SK-N-DZ (cell line): ENCODE data around the gene GUSB.
"Not testable (repeated sequence)": the region's sequence is repeated elsewhere in the genome, so short reads cannot be mapped to it uniquely, and the experiment has no call there.

Experiments used
- DNase-seq: peaks from one replicate; pipeline ENCODE4 v3.0.0-alpha.2; 2015; ENCODE audit warnings: low spot score

Gene GUSB

DNA sequence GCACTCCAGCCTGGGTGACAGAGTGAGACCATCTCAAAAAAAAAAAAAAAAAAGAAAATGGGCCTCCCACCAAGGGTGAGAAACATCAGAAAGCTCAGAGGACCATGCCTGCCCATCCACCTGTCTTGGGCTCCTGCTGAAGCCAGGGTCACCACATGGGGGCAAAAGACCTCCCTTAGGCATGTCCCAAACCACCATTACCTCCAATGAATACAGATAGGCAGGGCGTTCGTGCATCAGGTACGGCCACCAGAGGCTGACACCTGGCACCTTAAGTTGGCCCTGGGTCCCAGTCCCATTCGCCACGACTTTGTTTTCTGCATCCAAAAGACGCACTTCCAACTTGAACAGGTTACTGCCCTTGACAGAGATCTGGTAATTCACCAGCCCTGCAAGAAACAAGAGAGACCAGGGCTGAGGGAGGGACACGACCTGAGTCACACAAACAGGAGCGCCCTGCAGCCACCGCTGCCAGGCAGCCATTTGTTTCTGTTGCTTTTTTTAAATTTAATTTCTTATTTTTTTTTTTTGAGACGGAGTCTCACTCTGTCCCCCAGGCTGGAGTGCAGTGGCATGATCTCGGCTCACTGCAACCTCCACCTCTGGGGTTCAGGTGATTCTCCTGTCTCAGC lies 6.1 kb downstream of the GUSB start:
- DNase-seq: no peak

DNA sequence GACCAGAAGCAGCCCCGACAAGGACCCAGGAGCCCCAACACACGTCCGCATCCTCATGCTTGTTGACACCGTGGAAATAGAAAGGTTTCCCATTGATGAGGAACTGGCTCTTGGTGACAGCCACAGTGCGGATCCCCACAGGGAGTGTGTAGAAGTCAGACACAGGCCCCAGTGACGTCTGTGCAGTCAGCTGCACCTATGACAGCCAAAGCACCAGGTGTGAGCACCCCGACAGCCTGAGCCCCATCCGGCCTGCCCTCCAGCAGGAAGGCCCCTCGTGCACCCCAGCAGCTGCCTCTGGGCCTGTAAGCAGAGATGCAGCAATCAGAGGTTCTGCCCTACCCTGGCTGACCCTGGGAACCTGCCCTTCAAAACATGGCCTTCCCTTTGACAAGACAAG lies 7.1 kb downstream of the GUSB start:
- no peak for DNase-seq

DNA sequence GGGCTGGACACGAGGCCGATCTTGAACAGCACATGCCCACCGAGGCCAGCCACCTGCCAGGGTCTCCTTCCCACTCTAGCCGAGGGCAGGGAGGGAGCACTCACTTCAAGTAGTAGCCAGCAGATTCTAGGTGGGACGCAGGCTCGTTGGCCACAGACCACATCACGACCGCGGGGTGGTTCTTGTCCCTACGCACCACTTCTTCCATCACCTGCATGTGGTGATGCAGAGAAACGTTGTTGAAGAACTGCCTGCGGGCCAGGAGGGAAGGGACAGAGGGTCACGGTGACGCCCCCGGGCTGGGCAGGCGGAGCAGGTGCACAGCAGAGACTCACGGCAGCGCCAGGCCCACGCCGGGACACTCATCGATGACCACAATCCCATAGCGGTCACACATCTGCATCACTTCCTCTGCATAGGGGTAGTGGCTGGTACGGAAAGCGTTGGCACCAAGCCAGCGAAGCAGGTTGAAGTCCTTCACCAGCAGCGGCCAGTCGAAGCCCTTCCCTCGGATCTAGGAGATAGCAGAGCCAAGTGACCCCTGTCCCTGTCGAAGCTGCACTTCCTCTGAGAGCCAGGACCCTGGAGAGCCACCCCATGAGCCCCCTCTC lies 7.7 kb downstream of the GUSB start:
- DNase-seq: no peak

DNA sequence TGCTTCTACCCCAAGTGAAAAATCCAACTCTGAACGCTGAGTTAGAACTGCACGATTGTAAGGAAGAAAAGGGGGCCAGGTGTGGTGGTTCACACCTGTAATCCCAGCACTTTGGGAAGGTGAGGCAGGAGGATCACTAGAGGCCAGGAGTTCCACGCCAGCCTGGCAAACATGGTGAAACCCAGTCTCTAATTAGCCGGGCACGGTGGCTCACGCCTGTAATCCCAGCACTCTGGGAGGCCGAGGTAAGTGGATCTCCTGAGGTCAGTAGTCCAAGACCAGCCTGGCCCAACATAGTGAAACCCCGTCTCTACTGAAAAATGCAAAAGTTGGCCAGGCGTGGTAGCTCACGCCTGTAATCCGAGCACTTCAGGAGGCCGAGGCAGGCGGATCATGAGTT lies 9.0 kb downstream of the GUSB start:
- DNase-seq: no peak

DNA sequence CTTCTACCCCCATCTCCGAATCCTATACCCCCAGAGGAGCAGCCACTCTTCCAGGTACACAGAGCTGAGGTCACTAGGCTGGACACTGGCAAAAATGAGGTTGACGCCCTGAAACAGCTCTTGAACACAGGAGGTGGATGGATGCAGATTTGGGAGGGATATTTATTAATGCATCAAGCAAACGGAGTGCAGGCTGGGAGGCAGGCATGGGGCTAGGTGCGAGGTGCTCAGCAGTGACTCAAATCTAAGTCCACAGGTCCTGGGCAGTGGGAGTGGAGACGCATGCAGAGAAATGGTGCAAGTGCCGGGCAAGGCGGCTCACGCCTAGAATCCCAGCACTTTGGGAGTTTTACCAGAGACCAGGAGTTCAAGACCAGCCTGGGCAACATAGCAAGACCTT lies 11.0 kb downstream of the GUSB start:
- no peak for DNase-seq

DNA sequence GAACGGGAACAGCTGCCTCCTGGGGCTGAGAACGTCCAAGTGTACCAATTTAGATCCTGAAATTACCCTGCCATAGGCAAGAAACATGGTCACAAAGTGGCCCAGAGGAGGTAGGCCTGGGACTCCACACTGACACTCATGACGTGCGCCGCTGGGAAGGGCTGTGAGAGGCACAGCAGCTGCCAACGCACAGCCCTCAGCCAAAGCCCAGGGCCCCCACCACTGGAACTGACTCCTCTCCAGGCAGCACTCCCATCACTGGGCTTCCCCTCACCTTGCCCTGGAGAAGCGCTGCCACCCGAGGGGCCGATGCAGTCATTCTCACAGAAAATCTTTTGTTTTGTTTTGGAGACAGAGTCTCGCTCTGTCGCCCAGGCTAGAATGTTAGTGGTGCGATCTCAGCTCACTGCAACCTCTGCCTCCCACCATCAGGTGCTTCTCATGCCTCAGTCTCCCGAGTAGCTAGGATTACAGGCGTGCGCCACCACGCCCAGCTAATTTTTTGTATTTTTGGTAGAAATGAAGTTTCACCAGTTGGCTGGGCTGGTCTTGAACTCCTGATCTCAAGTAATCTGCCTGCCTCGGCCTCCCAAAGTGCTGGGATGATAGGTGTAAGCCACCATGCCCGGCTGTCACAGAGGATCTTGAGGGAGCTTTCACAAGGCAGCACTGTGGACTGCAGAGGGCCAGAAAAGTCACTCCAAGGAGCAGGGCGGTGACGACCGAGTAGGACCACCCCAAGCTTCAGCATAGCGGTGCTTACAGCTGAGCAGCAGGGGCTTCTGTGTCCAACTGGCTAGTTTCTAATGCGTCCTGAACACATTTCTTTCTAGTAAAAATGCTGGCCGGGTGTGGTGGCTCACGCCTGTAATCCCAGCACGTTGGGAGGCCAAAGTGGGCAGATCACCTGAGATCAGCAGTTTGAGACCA lies 13.5 kb downstream of the GUSB start:
- no peak for DNase-seq

DNA sequence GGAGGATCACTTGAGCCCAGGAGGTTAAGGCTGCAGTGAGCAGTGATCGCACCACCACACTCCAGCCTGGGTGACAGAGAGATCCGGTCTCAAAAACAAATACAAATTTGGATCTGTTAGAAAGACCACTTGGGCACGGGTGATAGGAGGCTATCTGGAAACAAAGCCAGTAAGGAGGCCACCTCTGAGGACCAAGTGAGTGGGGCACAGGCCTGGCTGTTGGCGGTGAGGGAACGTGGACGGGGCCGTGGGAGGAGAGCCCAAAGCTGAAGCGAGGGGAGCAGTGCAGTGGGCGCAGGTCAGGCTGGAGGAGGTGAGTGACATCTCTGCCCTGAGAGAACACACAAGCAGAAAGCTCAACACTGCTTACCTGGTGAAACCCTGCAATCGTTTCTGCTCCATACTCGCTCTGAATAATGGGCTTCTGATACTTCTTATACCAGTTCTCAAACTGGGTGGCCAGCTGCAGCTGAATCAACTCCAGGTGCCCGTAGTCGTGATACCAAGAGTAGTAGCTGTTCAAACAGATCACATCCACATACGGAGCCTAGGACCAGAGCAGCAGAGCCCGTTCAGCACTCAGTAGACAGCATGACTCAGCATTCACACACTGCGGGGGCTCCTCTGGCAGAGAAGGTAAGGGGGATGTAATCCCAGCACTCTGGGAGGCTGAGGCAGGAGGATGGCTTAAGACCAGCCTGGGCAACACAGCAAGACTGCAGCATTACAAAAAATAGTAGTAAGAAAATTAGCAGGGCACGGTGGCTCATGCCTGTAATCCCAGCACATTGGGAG lies 14.5 kb downstream of the GUSB start:
- DNase-seq: no peak

DNA sequence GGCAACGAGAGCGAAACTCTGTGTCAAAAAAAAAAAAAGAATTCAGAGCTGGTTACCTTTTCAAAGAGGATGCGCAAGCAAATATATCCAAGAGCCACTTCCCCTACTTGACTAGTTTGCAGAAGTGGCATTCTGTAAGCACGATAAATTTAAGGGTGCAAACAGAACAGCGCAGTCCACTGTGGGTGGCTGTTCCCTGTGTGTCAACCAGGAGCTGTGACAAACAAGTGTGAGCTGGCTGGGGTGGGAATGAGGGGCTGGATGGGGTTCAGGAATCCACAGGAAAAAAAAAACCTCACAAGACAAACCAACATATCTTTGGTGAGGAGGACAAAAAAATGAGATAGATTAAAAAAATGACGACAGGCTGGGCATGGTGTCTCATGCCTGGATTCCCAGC lies 15.9 kb downstream of the GUSB start:
- DNase-seq: no peak

DNA sequence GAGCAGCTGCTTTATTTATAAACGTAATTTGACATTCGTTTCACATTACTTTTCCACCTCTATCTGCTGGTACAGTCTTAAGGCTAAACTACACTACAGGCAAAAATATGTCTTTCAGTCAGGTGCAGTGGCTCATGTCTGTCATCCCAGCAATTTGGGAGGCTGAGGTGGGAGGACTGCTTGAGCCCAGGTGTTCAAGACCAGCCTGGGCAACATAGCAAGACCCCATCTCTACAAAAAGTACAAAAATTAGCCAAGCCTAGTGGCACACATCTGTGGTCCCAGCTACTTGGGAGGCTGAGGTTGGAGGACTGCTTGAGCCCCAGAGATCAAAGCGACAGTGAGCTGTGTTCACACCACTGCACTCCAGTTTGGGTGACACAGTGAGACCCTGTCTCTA lies 17.3 kb downstream of the GUSB start:
- DNase-seq: not testable (repeated sequence)

DNA sequence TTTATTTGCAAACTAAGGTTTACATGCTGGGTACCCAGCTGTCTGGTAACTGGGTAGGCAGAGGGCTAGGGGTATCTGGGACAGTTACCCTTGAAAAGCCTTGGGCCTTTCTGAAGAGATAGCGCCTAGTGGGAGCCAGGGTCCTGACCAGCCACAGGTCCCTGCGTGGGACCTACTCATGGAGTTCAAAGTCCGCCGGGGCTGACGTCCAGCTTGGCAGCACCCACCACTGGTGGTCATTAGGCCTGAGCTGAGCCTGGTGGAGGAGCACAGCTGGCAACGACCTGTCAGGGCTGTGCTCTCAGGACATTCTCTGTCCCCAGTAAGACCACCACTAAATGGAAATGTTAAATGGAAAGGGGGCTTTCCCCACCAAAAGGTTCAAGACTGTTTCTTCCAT lies 20.0 kb downstream of the GUSB start:
- no peak for DNase-seq

DNA sequence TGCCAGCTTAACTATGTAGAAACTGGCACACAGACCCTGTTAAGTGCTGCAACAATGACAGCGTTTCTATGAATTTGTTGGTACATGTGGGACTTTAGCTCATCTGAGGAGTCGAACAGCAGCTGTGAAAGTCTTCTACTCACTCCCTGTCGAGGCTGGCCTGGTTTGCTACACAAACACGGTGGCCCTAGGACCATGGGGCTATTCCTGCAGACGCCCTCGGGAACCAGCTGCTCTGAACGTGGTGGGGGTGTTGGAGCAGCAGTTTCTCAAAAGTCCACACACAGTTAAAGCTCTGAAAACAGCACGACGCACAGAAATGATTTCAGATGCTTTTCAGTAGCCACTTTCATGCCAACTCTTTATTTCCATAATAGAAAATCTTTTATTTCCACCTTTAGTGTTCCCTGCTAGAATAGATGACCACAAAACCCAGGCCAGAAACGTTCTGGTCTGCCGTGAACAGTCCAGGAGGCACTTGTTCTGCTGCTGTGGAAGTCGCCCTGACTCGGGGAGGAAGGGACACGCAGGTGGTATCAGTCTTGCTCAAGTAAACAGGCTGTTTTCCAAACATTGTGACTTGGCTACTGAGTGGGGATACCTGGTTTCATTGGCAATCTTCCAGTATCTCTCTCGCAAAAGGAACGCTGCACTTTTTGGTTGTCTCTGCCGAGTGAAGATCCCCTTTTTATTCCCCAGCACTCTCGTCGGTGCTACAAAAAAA lies 21.5 kb downstream of the GUSB start:
- DNase-seq: no peak

DNA sequence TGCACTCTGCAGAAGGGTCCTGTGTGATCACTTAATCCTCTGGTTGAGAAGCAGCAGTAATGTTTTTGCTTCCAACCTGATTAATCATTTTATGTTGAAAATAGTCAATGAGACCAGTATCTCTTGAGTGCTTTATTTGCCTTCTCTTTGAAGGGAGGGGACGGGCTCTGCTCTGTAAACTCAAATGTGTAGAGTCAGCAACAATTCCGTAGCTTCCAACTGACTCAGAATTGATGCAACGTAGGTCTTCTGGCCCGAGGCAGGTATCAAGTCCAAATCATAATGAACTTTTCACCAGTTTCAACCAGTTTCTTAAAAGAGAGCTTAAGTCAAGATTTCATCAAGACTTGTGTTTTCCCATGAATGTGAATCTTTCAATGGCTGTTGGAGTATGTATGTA lies 26.3 kb downstream of the GUSB start:
- no peak for DNase-seq

DNA sequence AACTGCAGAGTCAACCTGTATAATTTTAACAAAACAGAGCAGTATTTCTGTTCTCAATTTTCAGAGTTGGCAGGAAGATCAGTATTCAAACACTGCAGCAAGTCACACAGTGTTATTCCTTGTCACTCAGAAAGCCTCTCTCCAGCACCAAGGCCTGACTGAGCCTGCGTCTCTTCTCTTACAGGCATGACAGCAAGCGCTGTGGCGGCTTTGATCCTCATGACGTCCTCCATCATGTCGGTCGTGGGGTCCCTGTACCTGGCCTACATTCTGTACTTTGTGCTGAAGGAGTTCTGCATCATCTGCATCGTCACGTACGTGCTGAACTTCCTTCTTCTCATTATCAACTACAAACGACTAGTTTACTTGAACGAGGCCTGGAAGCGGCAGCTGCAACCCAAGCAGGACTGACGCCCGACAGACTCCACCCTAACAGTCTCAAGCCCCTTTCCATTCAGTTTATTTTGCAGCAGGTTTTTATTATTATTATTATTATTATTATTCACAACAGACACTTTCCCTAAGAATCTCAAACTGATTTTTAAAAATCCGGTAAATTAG lies 28.0 kb downstream of the GUSB start:
- DNase-seq: no peak

DNA sequence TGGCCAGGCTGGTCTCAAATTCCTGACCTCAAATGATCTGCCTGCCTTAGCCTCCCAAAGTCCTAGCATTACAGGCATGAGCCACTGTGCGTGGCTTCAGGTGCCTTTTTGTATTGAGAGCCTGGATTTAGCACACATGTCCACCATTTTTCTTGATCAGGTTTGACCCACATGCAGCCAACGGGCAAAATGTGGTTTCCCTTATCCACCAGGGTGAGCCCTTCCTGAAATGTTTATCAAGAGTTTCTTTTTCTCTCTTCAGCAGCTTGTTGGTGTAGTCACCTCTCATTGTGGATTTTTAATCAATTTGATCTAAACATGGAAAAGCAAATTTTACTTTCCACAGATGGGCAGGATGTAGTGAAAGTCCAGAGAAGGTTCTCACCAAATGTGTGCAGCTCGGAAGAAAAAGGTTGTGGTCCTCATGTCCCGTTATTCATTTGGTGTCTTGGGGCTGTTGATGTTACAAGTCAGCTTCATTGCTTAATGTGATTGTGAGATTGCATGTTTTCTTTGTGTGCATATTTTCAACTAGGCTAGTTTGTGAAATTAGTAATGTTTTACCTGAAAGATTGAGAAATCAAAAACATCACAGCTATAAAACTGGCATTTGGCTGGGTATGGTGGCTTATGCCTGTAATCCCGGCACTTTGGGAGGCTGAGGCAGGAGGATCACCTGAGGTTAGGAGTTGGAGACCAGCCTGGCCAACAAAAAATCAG lies 28.9 kb downstream of the GUSB start:
- no peak for DNase-seq

DNA sequence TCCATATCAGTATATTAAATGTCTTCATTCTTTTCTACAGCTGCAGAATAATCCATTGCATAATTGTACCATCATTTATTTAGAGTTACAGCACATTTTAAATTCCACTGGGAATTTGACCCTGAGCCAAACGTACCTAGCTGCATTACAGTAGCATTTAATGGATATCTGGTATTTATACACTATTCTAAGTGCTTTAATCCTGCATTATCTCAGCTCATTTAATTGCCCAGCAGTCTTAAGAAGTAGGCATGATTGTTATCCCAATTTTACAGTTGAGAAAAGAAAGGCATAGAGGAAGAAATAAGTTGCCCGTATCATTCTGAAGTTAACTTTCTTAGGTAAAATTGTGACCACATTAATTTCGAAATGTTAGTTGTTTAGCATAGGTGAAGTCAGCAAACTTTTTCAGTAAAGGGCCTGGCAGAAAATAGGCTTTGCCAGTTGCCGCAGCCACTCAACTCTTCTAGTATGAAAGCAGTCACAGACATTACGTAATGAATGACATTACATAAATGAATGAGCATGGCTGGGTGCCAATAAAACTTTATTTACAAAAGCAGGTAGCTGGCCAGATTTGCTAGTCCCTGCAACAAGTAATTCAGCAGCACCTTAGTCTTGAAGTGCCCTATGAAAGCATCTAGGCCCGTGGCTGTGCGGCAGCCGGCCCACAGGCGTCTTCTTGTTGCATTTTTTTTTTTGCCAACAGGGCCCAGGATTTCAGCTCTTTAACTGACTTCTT lies 30.0 kb downstream of the GUSB start:
- no peak for DNase-seq

DNA sequence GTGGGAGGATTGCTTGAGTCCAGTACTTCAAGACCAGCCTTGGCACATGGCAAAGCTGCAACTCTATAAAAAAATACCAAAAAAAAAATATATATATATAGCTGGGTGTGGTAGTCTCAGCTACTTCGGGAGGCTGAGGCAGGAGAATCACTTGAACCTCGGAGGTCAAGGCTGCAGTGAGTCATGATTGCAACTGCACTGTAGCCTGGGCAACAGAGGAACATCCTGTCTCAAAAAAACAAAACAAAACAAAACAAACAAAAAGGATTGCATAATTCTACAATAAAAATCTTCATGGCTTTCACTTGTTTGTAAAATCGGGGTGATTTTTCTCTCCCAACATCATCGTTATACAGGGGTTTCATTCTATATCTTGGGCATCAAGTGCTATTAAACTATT lies 35.1 kb downstream of the GUSB start:
- no peak for DNase-seq

DNA sequence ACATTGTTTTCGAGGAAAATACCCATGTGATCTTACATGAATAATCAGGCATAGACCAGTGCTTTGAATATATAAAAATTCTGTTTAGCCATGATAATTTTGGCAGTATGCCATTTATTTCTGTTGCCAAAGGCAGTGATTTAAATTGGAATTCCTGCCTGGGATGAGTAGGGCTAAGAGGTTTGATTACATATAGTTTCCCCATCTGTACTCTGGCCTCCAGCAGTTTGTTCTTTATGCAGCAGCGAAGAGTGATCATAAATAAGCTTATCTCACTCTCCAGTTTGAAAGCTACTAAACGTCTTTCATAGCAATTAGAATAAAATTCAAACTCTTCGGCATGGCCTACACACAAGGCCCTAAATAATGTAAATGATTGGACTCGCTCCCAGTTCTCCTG lies 36.2 kb downstream of the GUSB start:
- not testable (repeated sequence) for DNase-seq

DNA sequence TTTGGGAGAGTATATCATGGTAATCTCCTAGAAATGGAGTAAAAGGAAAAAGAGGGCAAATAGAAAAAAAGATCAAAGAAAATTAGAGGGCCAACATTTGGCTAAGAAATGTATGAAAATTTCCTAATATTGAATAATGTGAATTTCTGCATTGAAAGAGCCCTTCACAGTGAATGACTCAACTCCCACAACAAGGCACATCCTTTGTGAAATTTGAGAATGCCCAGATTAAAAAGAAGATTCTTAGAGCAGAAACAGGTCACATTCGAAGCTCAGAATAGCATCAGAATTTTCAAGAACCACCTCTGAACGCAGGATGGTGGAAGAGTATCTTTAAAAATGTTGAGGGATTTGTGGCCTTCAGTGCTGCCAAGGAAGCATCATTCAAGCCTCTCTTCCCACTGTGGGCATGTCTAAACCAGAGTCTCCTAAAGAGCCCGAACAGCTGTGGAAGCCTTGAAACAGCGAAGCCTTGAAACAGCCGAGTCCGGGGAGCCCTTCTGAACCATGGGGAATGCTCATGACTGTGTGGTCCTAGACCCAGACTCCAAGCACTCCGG lies 43.6 kb downstream of the GUSB start:
- DNase-seq: no peak

DNA sequence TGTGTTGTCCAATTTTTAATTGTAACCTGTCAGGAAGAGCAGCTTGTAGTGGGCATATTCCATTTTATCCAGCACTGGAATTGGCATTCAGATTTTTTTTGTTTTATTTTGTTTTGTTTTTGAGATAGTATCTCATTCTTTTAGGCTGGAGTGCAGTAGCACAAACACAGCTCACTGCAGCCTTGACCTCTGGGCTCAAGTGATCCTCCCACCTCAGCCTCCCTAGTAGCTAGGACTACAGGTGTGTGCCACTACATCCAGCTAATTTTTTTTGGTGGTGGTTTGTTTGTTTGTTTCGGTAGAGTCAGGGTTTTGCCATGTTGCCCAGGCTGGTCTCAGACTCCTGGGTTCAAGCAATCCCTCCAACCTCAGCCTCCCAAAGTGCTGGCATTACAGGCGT lies 44.7 kb downstream of the GUSB start:
- no peak for DNase-seq
